ENCODE data around the gene KCNT1. TPM values are rescaled to one million over a fixed set of nuclear protein-coding genes. Genes with fewer than 3 reads are reported as not detected.
A peak's percentile ranks its signal among the peaks of the same experiment; 100 is the strongest.

KCNT1 gene
- total and polyA plus RNA-seq, 9 donors: 3.2 to 13.1 (median 8.2) TPM

- WGBS (ENCODE audit: insufficient coverage): no CpG with 5 or more reads among the region's 4 CpGs
- Histone ChIP-seq H3K36me3 (ENCODE audit: control insufficient read depth, insufficient read depth, low read length) (no peaks in the 10 kb centered on the region), H3K4me1 (ENCODE audit: control insufficient read depth, insufficient read depth, low read length) (peaks cover 28% of the 10 kb centered on the region)
Measured at GRCh38 chr9:135795391-135795790, 93.4 kb downstream of the KCNT1 start.

GRCh38 chr9:135796784-135797485, 95.0 kb downstream of the KCNT1 start:
- H3K27ac ChIP-seq (ENCODE audit: low read length): no peak overlapping the region
- no peaks in the 10 kb centered on the region for H3K27me3 ChIP-seq (ENCODE audit: control insufficient read depth, insufficient read depth, low read length)
- peaks cover 24% of the 10 kb centered on the region for H3K4me1 ChIP-seq (ENCODE audit: control insufficient read depth, insufficient read depth, low read length)
- no peaks in the 10 kb centered on the region for H3K36me3 ChIP-seq (ENCODE audit: control insufficient read depth, insufficient read depth, low read length)
- 64% methylated on average over 22 of the region's 22 CpGs for WGBS (ENCODE audit: insufficient coverage)
- H3K9me3 ChIP-seq (replicated peaks; ENCODE audit: control insufficient read depth, low read depth, low read length): no peaks in the 10 kb centered on the region
- no peak overlapping the region for H3K4me3 ChIP-seq (ENCODE audit: low read length)
- DNase-seq: peak; percentile 32

More at GRCh38 chr9:135795391-135795790, 93.4 kb downstream of the KCNT1 start:
- Histone ChIP-seq H3K27me3 (ENCODE audit: control insufficient read depth, insufficient read depth, low read length) (no peaks in the 10 kb centered on the region), H3K9me3 (replicated peaks; ENCODE audit: control insufficient read depth, low read depth, low read length) (no peaks in the 10 kb centered on the region), H3K27ac (ENCODE audit: low read length) (no peak overlapping the region), H3K4me3 (ENCODE audit: low read length) (no peak overlapping the region)
- no peak for DNase-seq

GRCh38 chr9:135797507-135798262, 95.7 kb downstream of the KCNT1 start:
- Histone ChIP-seq H3K36me3 (ENCODE audit: control insufficient read depth, insufficient read depth, low read length) (no peaks in the 10 kb centered on the region), H3K27ac (ENCODE audit: low read length) (no peak overlapping the region), H3K4me1 (ENCODE audit: control insufficient read depth, insufficient read depth, low read length) (peaks cover 20% of the 10 kb centered on the region), H3K9me3 (replicated peaks; ENCODE audit: control insufficient read depth, low read depth, low read length) (no peaks in the 10 kb centered on the region), H3K27me3 (ENCODE audit: control insufficient read depth, insufficient read depth, low read length) (no peaks in the 10 kb centered on the region), H3K4me3 (ENCODE audit: low read length) (no peak overlapping the region)
- 37% methylated on average over 21 of the region's 24 CpGs for WGBS (ENCODE audit: insufficient coverage)
- peak; percentile 57 for DNase-seq

- Histone ChIP-seq H3K4me1 (ENCODE audit: control insufficient read depth, insufficient read depth, low read length) (peaks cover 23% of the 10 kb centered on the region), H3K27ac (ENCODE audit: low read length) (no peak overlapping the region)
- 88% methylated on average over 9 of the region's 10 CpGs for WGBS (ENCODE audit: insufficient coverage)
Measured at GRCh38 chr9:135798263-135798585, 96.2 kb downstream of the KCNT1 start.

GRCh38 chr9:135799261-135799660, 97.3 kb downstream of the KCNT1 start:
- no peak overlapping the region for H3K4me3 ChIP-seq (ENCODE audit: low read length)
- no peak for DNase-seq
- no peaks in the 10 kb centered on the region for H3K36me3 ChIP-seq (ENCODE audit: control insufficient read depth, insufficient read depth, low read length)
- 92% methylated on average over 11 of the region's 13 CpGs for WGBS (ENCODE audit: insufficient coverage)
- no peak overlapping the region for H3K27ac ChIP-seq (ENCODE audit: low read length)
- peaks cover 23% of the 10 kb centered on the region for H3K4me1 ChIP-seq (ENCODE audit: control insufficient read depth, insufficient read depth, low read length)
- no peaks in the 10 kb centered on the region for H3K27me3 ChIP-seq (ENCODE audit: control insufficient read depth, insufficient read depth, low read length)
- H3K9me3 ChIP-seq (replicated peaks; ENCODE audit: control insufficient read depth, low read depth, low read length): no peaks in the 10 kb centered on the region

More at GRCh38 chr9:135798263-135798585, 96.2 kb downstream of the KCNT1 start:
- no peaks in the 10 kb centered on the region for H3K27me3 ChIP-seq (ENCODE audit: control insufficient read depth, insufficient read depth, low read length)
- H3K36me3 ChIP-seq (ENCODE audit: control insufficient read depth, insufficient read depth, low read length): no peaks in the 10 kb centered on the region
- no peaks in the 10 kb centered on the region for H3K9me3 ChIP-seq (replicated peaks; ENCODE audit: control insufficient read depth, low read depth, low read length)
- H3K4me3 ChIP-seq (ENCODE audit: low read length): no peak overlapping the region
- DNase-seq: no peak

GRCh38 chr9:135801070-135801469, 99.1 kb downstream of the KCNT1 start:
- no peak overlapping the region for H3K27ac ChIP-seq (ENCODE audit: low read length)
- H3K4me1 ChIP-seq (ENCODE audit: control insufficient read depth, insufficient read depth, low read length): peaks cover 29% of the 10 kb centered on the region
- H3K27me3 ChIP-seq (ENCODE audit: control insufficient read depth, insufficient read depth, low read length): no peaks in the 10 kb centered on the region
- no peaks in the 10 kb centered on the region for H3K36me3 ChIP-seq (ENCODE audit: control insufficient read depth, insufficient read depth, low read length)
- H3K9me3 ChIP-seq (replicated peaks; ENCODE audit: control insufficient read depth, low read depth, low read length): no peaks in the 10 kb centered on the region
- 87% methylated on average over 6 of the region's 6 CpGs for WGBS (ENCODE audit: insufficient coverage)
- H3K4me3 ChIP-seq (ENCODE audit: low read length): no peak overlapping the region
- DNase-seq: no peak

GRCh38 chr9:135802876-135803419, 101.0 kb downstream of the KCNT1 start:
- 37% methylated on average over 16 of the region's 18 CpGs for WGBS (ENCODE audit: insufficient coverage)
- DNase-seq: no peak
- Histone ChIP-seq H3K27ac (ENCODE audit: low read length) (no peak overlapping the region), H3K4me1 (ENCODE audit: control insufficient read depth, insufficient read depth, low read length) (peaks cover 14% of the 10 kb centered on the region), H3K9me3 (replicated peaks; ENCODE audit: control insufficient read depth, low read depth, low read length) (no peaks in the 10 kb centered on the region), H3K36me3 (ENCODE audit: control insufficient read depth, insufficient read depth, low read length) (no peaks in the 10 kb centered on the region), H3K27me3 (ENCODE audit: control insufficient read depth, insufficient read depth, low read length) (no peaks in the 10 kb centered on the region), H3K4me3 (ENCODE audit: low read length) (no peak overlapping the region)

- Histone ChIP-seq H3K4me3 (ENCODE audit: low read length) (no peak overlapping the region), H3K27ac (ENCODE audit: low read length) (no peak overlapping the region), H3K9me3 (replicated peaks; ENCODE audit: control insufficient read depth, low read depth, low read length) (no peaks in the 10 kb centered on the region), H3K4me1 (ENCODE audit: control insufficient read depth, insufficient read depth, low read length) (peaks cover 9% of the 10 kb centered on the region), H3K27me3 (ENCODE audit: control insufficient read depth, insufficient read depth, low read length) (no peaks in the 10 kb centered on the region), H3K36me3 (ENCODE audit: control insufficient read depth, insufficient read depth, low read length) (no peaks in the 10 kb centered on the region)
- DNase-seq: no peak
- WGBS (ENCODE audit: insufficient coverage): 92% methylated on average over 8 of the region's 10 CpGs
Measured at GRCh38 chr9:135803441-135803840, 101.5 kb downstream of the KCNT1 start.

- no peak overlapping the region for H3K4me3 ChIP-seq (ENCODE audit: low read length)
- DNase-seq: no peak
- H3K4me1 ChIP-seq (ENCODE audit: control insufficient read depth, insufficient read depth, low read length): peaks cover 17% of the 10 kb centered on the region
- H3K36me3 ChIP-seq (ENCODE audit: control insufficient read depth, insufficient read depth, low read length): peaks cover 2% of the 10 kb centered on the region
- no peaks in the 10 kb centered on the region for H3K9me3 ChIP-seq (replicated peaks; ENCODE audit: control insufficient read depth, low read depth, low read length)
- no peak overlapping the region for H3K27ac ChIP-seq (ENCODE audit: low read length)
- 84% methylated on average over 20 of the region's 24 CpGs for WGBS (ENCODE audit: insufficient coverage)
- H3K27me3 ChIP-seq (ENCODE audit: control insufficient read depth, insufficient read depth, low read length): no peaks in the 10 kb centered on the region
Measured at GRCh38 chr9:135804581-135805421, 102.8 kb downstream of the KCNT1 start.
